ENCODE results near the gene MATK. TPM values are rescaled to one million over a fixed set of nuclear protein-coding genes. Genes with fewer than 3 reads are reported as not detected.

Gene MATK
- total RNA-seq, 120 experiments from 2014 or later: 16.3 to 77.5 (median 53.2) TPM

Other genes starting within 250 kb of the MATK start
- 10 to 100 TPM in 3 of 120 experiments, 1 to 10 TPM in 117; 1.0 to 11.2 (median 4.6) TPM for gene TEKTIP1, start 247.2 kb downstream of the MATK start, total RNA-seq
- 100 to 1,000 TPM in 14 of 120 experiments, 10 to 100 TPM in 106; 54.9 to 119 (median 77.6) TPM for gene MFSD12, start 228.8 kb downstream of the MATK start, total RNA-seq
- 10 to 100 TPM; 10.1 to 58.3 (median 26.2) TPM for gene HMG20B, start 213.4 kb downstream of the MATK start, total RNA-seq
- gene GIPC3, start 200.9 kb downstream of the MATK start, total RNA-seq: 1 to 10 TPM in 27 of 120 experiments, under 1 TPM in 93; 0.13 to 1.7 (median 0.63) TPM
- gene TBXA2R, start 179.5 kb downstream of the MATK start, total RNA-seq: 1 to 10 TPM in 80 of 120 experiments, under 1 TPM in 40; 0.36 to 2.7 (median 1.4) TPM
- gene CACTIN, start 159.6 kb downstream of the MATK start, total RNA-seq: 10 to 100 TPM; 18.8 to 43.6 (median 24.6) TPM
- 100 to 1,000 TPM in 105 of 120 experiments, 10 to 100 TPM in 15; 52.4 to 207 (median 126) TPM for gene PIP5K1C, start 85.9 kb downstream of the MATK start, total RNA-seq
- gene TJP3, start 78.0 kb downstream of the MATK start, total RNA-seq: 1 to 10 TPM in 12 of 120 experiments, under 1 TPM in 19, not detected in 89; 0.14 to 4.5 (median 0.81) TPM
- gene APBA3, start 24.7 kb downstream of the MATK start, total RNA-seq: 10 to 100 TPM; 12.2 to 49.7 (median 26.9) TPM
- gene MRPL54, start 23.7 kb downstream of the MATK start, total RNA-seq: 10 to 100 TPM; 21.6 to 65.1 (median 45.6) TPM
- 1 to 10 TPM in 5 of 120 experiments, under 1 TPM in 30, not detected in 85; 0.16 to 2.6 (median 0.31) TPM for gene RAX2, start 14.2 kb downstream of the MATK start, total RNA-seq
- 10 to 100 TPM; 10.4 to 56.0 (median 28.2) TPM for gene ZFR2, start 82.7 kb upstream of the MATK start, total RNA-seq
- gene ATCAY, start 94.3 kb upstream of the MATK start, total RNA-seq: 100 to 1,000 TPM in 114 of 120 experiments, 10 to 100 TPM in 6; 54.5 to 223 (median 149) TPM
- gene NMRK2, start 146.7 kb upstream of the MATK start, total RNA-seq: 1 to 10 TPM in 2 of 120 experiments, under 1 TPM in 9, not detected in 109; 0.36 to 1.5 (median 0.75) TPM
- 10 to 100 TPM; 47.9 to 98.2 (median 67.8) TPM for gene DAPK3, start 184.7 kb upstream of the MATK start, total RNA-seq
- 1,000 to 10,000 TPM in 114 of 120 experiments, 100 to 1,000 TPM in 6; 863 to 1,554 (median 1,176) TPM for gene EEF2, start 199.1 kb upstream of the MATK start, total RNA-seq
- gene PIAS4, start 221.4 kb upstream of the MATK start, total RNA-seq: 10 to 100 TPM; 24.8 to 57.8 (median 38.6) TPM